Measurements from ENCODE around the gene ZNF786. TPM values are rescaled to one million over a fixed set of nuclear protein-coding genes. Genes with fewer than 3 reads are reported as not detected.

Gene ZNF786
- total and polyA plus RNA-seq, 9 of the 15 experiments (the other 6 are each of a cell fraction or from before 2014, with no cell fraction given) = 0.31 to 5.4 (median 3.0) TPM

DNA sequence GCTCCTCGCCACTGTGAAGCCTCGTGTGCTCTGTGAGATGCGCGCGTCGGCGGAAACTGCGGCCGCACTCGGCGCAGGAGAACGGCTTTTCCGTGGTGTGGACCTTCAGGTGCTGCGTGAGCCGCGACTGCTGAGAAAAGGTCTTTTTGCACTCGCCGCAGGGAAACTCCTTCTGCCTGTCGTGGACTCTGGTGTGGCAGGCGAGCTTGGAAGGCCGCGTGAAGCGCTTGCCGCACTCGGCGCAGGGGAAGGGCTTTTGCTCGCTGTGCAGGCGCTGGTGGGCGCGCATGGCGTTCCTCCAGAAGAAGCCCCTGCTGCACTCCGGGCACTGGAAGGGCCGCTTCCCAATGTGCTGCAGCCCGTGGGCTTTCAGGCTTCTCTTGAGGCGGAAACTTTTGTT, 13.7 kb upstream of the ZNF786 start:
- 66% methylated on average over 35 of the region's 35 CpGs for WGBS (ENCODE audit: insufficient coverage, low coverage, missing lambda C conversion rate)
- H2AFZ ChIP-seq (ENCODE audit: low read depth, low read length) = no peak overlapping the region
- H3K36me3 ChIP-seq (ENCODE audit: control insufficient read depth, insufficient read depth, low read length) = no peaks in the 10 kb centered on the region
- ChIA-PET POLR2A (interaction anchor here (1.3 to 1.8 kb wide), 2 partner anchors 21 to 39 kb away, joined by 6 to 7 read pairs; partner anchors contain the start of gene ZNF425), CTCF (ENCODE audit: low intra/inter-chr PET ratio) (no interaction called here)
- H3K4me2 ChIP-seq (ENCODE audit: insufficient read depth, low read length) = no peak overlapping the region
- H4K20me1 ChIP-seq (replicated peaks; ENCODE audit: control insufficient read depth, insufficient read depth, low read length) = no peaks in the 10 kb centered on the region
- H3K9me1 ChIP-seq (ENCODE audit: control insufficient read depth, insufficient read depth, low read length) = no peaks in the 10 kb centered on the region
- H3K4me3 ChIP-seq = no peak overlapping the region
- intact Hi-C loops (cut with micrococcal nuclease) (no loop called here), in situ Hi-C loops (cut with MboI) (no loop called here)
- BruUV-seq (replicated peaks) = no TSS peak
- H3K79me2 ChIP-seq (ENCODE audit: control insufficient read depth, insufficient read depth, low read length) = no peaks in the 10 kb centered on the region
- no peak overlapping the region for H3K27ac ChIP-seq (ENCODE audit: extremely low read depth, low read depth, low read length)
- TF ChIP-seq ZBTB1 (CRISPR knock-in tag; IDR thresholded peaks at IDR 0.05; ENCODE audit: borderline replicate concordance, low read depth) = no peak
- TF ChIP-seq, protein P1, sequence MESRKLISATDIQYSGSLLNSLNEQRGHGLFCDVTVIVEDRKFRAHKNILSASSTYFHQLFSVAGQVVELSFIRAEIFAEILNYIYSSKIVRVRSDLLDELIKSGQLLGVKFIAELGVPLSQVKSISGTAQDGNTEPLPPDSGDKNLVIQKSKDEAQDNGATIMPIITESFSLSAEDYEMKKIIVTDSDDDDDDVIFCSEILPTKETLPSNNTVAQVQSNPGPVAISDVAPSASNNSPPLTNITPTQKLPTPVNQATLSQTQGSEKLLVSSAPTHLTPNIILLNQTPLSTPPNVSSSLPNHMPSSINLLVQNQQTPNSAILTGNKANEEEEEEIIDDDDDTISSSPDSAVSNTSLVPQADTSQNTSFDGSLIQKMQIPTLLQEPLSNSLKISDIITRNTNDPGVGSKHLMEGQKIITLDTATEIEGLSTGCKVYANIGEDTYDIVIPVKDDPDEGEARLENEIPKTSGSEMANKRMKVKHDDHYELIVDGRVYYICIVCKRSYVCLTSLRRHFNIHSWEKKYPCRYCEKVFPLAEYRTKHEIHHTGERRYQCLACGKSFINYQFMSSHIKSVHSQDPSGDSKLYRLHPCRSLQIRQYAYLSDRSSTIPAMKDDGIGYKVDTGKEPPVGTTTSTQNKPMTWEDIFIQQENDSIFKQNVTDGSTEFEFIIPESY (CRISPR knock-in tag; IDR thresholded peaks at IDR 0.05) = peak; percentile 58; the same call in 1 of the 2 replicates
- DNase-seq (ENCODE audit: extremely low read depth in 1 of 4, low spot score in 3 of 4) = no peak
- no peaks in the 10 kb centered on the region for H3K9me3 ChIP-seq (replicated peaks; ENCODE audit: control insufficient read depth, insufficient read depth, low read depth, low read length)
- FAIRE-seq = no peak
- ATAC-seq = no peak
- H3K27me3 ChIP-seq (ENCODE audit: control insufficient read depth in 2 of 2, insufficient read depth in 2 of 2, low read length in 2 of 2) = peaks cover 25 to 34% of the 10 kb centered on the region in 2 experiments
- H3K4me1 ChIP-seq (replicated peaks in 1 of 2; ENCODE audit: control insufficient read depth in 2 of 2, insufficient read depth in 2 of 2, low read length in 2 of 2) = peaks cover 0 to 10% of the 10 kb centered on the region in 2 experiments; a peak in 2 of 5 replicates
- H3K9ac ChIP-seq (ENCODE audit: insufficient read depth in 1 of 2, low read depth in 2 of 2, low read length in 2 of 2) = 0 out of 4 replicates have a peak overlapping the region, but pooled peaks of 1 of the 2 experiments have one; percentile 8

DNA sequence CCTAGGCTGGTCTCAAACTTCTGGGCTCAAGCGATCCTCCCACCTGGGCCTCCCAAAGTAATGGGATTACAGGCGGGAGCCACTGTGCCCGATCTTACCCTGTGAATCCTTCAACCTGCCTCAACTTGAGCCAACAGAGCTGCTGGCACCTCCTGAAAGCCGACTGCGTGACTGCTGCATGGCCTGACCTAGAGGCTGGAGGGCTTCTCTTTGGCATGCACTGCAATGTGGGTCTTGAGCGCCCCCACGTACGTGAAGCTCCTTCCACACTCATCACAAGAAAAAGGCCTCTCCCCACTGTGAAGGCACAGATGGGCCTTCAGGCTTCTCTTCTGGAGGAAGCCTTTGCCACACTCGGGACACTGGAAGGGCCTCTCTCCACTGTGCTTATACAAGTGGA, 12.9 kb upstream of the ZNF786 start:
- in situ Hi-C loops (cut with MboI) (no loop called here), intact Hi-C loops (cut with micrococcal nuclease) (no loop called here)
- POLR2A ChIA-PET = no interaction called here
- H3K4me3 ChIP-seq = no peak overlapping the region
- no peaks in the 10 kb centered on the region for H3K9me3 ChIP-seq (replicated peaks; ENCODE audit: control insufficient read depth, insufficient read depth, low read depth, low read length)
- no peaks in the 10 kb centered on the region for H3K79me2 ChIP-seq (ENCODE audit: control insufficient read depth, insufficient read depth, low read length)
- CTCF ChIA-PET (ENCODE audit: low intra/inter-chr PET ratio) = no interaction called here
- H2AFZ ChIP-seq (ENCODE audit: low read depth, low read length) = no peak overlapping the region
- no peaks in the 10 kb centered on the region for H4K20me1 ChIP-seq (replicated peaks; ENCODE audit: control insufficient read depth, insufficient read depth, low read length)
- peaks cover 25 to 36% of the 10 kb centered on the region in 2 experiments for H3K27me3 ChIP-seq (ENCODE audit: control insufficient read depth in 2 of 2, insufficient read depth in 2 of 2, low read length in 2 of 2)
- BruUV-seq (replicated peaks) = no TSS peak
- no peak overlapping the region for H3K9ac ChIP-seq (ENCODE audit: insufficient read depth in 1 of 2, low read depth in 2 of 2, low read length in 2 of 2)
- no peaks in the 10 kb centered on the region for H3K9me1 ChIP-seq (ENCODE audit: control insufficient read depth, insufficient read depth, low read length)
- 28% methylated on average over 9 of the region's 9 CpGs for WGBS (ENCODE audit: insufficient coverage, low coverage, missing lambda C conversion rate)
- ATAC-seq = peak; percentile 49
- peaks cover 0 to 10% of the 10 kb centered on the region in 2 experiments; a peak in 2 of 5 replicates for H3K4me1 ChIP-seq (replicated peaks in 1 of 2; ENCODE audit: control insufficient read depth in 2 of 2, insufficient read depth in 2 of 2, low read length in 2 of 2)
- H3K4me2 ChIP-seq (ENCODE audit: insufficient read depth, low read length) = no peak overlapping the region
- H3K36me3 ChIP-seq (ENCODE audit: control insufficient read depth, insufficient read depth, low read length) = no peaks in the 10 kb centered on the region
- no peak overlapping the region for H3K27ac ChIP-seq (ENCODE audit: extremely low read depth, low read depth, low read length)
- TF ChIP-seq KLF10 (CRISPR knock-in tag; IDR thresholded peaks at IDR 0.05) = no peak
- TF ChIP-seq LEF1 (IDR thresholded peaks at IDR 0.05) = no peak
- TF ChIP-seq ZNF445 (CRISPR knock-in tag; IDR thresholded peaks at IDR 0.05; ENCODE audit: low read depth) = no peak
- TF ChIP-seq ZNF224 (CRISPR knock-in tag; IDR thresholded peaks at IDR 0.05) = 0 out of 2 replicates have a peak, but pooled peaks have one; percentile 22
- no peak for TF ChIP-seq SLC30A9 (CRISPR knock-in tag; IDR thresholded peaks at IDR 0.05)
- TF ChIP-seq, protein P2, sequence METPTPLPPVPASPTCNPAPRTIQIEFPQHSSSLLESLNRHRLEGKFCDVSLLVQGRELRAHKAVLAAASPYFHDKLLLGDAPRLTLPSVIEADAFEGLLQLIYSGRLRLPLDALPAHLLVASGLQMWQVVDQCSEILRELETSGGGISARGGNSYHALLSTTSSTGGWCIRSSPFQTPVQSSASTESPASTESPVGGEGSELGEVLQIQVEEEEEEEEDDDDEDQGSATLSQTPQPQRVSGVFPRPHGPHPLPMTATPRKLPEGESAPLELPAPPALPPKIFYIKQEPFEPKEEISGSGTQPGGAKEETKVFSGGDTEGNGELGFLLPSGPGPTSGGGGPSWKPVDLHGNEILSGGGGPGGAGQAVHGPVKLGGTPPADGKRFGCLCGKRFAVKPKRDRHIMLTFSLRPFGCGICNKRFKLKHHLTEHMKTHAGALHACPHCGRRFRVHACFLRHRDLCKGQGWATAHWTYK (CRISPR knock-in tag; IDR thresholded peaks at IDR 0.05) = no peak
- TF ChIP-seq GTF2F1 (IDR thresholded peaks at IDR 0.05; ENCODE audit: low read depth, low read length) = no peak
- DNase-seq (ENCODE audit: extremely low read depth in 1 of 4, low spot score in 3 of 4) = no peak
- FAIRE-seq = no peak
